Measurements from ENCODE around the gene RBBP5. TPM values are rescaled to one million over a fixed set of nuclear protein-coding genes. Genes with fewer than 3 reads are reported as not detected.
"Not testable (repeated sequence)": the region's sequence is repeated elsewhere in the genome, so short reads cannot be mapped to it uniquely, and the experiment has no call there.

RBBP5 gene
- total and polyA plus RNA-seq, 9 donors = 8.6 to 12.6 (median 10.6) TPM

GRCh38 chr1:205155665-205156377, 34.0 kb upstream of the RBBP5 start:
- not testable (repeated sequence) for H3K27ac ChIP-seq (ENCODE audit: low read length); H3K4me3 ChIP-seq (ENCODE audit: low read length); H3K4me1 ChIP-seq (ENCODE audit: control insufficient read depth, insufficient read depth, low read length); DNase-seq; H3K27me3 ChIP-seq (ENCODE audit: control insufficient read depth, insufficient read depth, low read length)
- Histone ChIP-seq H3K9me3 (replicated peaks; ENCODE audit: control insufficient read depth, low read depth, low read length) (peaks cover 12% of the 10 kb centered on the region), H3K36me3 (ENCODE audit: control insufficient read depth, insufficient read depth, low read length) (peaks cover 62% of the 10 kb centered on the region)
- WGBS (ENCODE audit: insufficient coverage) = 100% methylated on average over 2 of the region's 3 CpGs

DNA sequence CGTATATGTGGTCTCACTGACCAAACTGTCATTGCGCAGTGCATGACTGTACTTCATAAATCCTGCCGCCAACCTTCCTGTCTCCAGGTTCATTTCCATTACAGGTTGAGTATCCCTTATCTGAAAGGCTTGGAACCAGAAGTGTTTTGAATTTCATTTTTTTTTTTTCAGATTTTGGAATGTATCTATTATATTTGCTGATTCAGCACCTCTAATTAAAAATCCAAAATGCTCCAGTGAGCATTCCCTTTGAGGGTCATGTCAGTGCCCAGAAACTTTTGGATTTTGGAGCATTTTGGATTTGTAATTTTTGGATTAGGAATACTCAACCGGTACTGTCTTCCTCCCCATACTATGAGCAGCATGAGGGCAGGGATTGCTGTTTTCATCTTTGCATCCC, 30.7 kb upstream of the RBBP5 start:
- H3K27me3 ChIP-seq (ENCODE audit: control insufficient read depth, insufficient read depth, low read length) = no peaks in the 10 kb centered on the region
- no peak for DNase-seq
- no peaks in the 10 kb centered on the region for H3K4me1 ChIP-seq (ENCODE audit: control insufficient read depth, insufficient read depth, low read length)
- no peak overlapping the region for H3K4me3 ChIP-seq (ENCODE audit: low read length)
- 100% methylated on average over 1 of the region's 4 CpGs for WGBS (ENCODE audit: insufficient coverage)
- peaks cover 12% of the 10 kb centered on the region for H3K9me3 ChIP-seq (replicated peaks; ENCODE audit: control insufficient read depth, low read depth, low read length)
- peaks cover 44% of the 10 kb centered on the region for H3K36me3 ChIP-seq (ENCODE audit: control insufficient read depth, insufficient read depth, low read length)
- H3K27ac ChIP-seq (ENCODE audit: low read length) = no peak overlapping the region

DNA sequence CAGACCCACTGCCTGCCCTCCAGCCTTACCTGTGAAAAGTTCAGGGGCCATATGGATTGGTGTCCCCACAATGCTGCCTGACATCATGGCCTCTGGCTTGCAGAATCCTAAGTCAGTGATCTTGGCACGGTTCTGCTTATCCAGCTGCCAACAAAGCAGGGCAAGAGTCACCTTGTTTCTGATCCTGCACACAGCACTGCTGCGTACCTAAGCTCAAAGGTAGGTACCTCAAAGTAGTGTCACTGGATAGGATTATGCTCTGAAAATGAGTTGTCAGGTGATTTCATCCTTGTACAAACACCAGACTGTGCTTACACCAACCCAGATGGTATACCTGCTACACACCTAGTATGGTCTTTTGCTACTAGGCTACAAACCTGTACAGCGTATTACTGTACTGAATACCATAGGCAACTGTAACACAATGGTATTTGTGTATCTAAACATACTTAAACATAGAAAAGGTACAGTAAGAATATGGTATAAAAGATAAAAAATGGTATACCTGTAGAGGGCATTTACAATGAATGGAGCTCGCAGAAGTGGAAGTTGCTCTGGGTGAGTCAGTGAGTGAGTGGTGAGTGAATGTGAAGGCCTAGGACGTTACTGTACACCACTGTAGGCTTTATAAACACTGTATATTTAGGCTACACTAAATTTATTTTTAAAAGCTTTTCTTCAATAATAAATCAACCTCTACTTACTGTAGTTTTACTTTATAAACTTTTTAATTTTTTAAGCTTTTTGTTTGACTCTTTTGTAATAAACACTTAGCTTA, 29.1 kb upstream of the RBBP5 start:
- Histone ChIP-seq H3K4me1 (ENCODE audit: control insufficient read depth, insufficient read depth, low read length) (no peaks in the 10 kb centered on the region), H3K27me3 (ENCODE audit: control insufficient read depth, insufficient read depth, low read length) (no peaks in the 10 kb centered on the region)
- WGBS (ENCODE audit: insufficient coverage) = 62% methylated on average over 2 of the region's 5 CpGs

DNA sequence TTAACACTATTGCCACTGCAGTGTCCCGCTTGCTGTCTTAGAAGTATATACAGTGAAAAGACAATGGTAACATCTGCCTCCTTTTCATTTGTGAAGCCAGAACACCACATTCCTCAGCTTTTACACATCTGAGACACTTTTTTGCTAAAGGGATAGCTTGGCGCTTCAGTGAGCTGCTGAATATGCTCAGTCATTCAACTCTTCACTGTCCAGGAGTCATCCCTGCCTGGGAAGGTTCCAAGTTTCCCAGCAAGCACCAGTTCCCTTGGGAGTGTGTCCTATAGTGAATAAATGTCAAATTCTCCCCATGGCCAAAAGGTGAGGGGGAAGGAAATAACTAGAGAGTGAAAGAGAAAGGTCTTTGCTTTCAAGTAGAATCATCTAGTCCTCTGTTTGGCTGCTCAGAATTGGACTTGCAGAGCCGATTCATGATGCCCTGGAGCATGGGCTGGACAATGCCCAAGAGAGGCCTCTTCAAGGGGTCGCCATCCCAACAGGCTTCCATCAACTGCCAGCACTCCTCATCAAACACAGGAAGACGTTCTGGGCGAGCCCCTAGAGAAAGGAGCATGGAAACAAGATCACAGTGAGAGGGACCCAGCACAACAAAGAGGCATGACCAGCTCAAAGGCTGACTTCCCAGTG, 25.5 kb upstream of the RBBP5 start:
- Histone ChIP-seq H3K4me1 (ENCODE audit: control insufficient read depth, insufficient read depth, low read length) (no peaks in the 10 kb centered on the region), H3K27ac (ENCODE audit: low read length) (no peak overlapping the region), H3K27me3 (ENCODE audit: control insufficient read depth, insufficient read depth, low read length) (no peaks in the 10 kb centered on the region), H3K9me3 (replicated peaks; ENCODE audit: control insufficient read depth, low read depth, low read length) (no peaks in the 10 kb centered on the region), H3K4me3 (ENCODE audit: low read length) (no peak overlapping the region), H3K36me3 (ENCODE audit: control insufficient read depth, insufficient read depth, low read length) (peaks cover 24% of the 10 kb centered on the region)
- WGBS (ENCODE audit: insufficient coverage) = 68% methylated on average over 5 of the region's 6 CpGs
- no peak for DNase-seq

More for the DNA sequence above, 29.1 kb upstream of the RBBP5 start:
- Histone ChIP-seq H3K9me3 (replicated peaks; ENCODE audit: control insufficient read depth, low read depth, low read length) (peaks cover 3% of the 10 kb centered on the region), H3K4me3 (ENCODE audit: low read length) (no peak overlapping the region), H3K36me3 (ENCODE audit: control insufficient read depth, insufficient read depth, low read length) (peaks cover 36% of the 10 kb centered on the region), H3K27ac (ENCODE audit: low read length) (no peak overlapping the region)
- DNase-seq = no peak

- no peak overlapping the region for H3K4me3 ChIP-seq (ENCODE audit: low read length)
- WGBS (ENCODE audit: insufficient coverage) = no CpG with 5 or more reads among the region's 1 CpG
- H3K27ac ChIP-seq (ENCODE audit: low read length) = peak overlapping the region; percentile 35
- peaks cover 3% of the 10 kb centered on the region for H3K4me1 ChIP-seq (ENCODE audit: control insufficient read depth, insufficient read depth, low read length)
- H3K36me3 ChIP-seq (ENCODE audit: control insufficient read depth, insufficient read depth, low read length) = peaks cover 16% of the 10 kb centered on the region
- no peaks in the 10 kb centered on the region for H3K9me3 ChIP-seq (replicated peaks; ENCODE audit: control insufficient read depth, low read depth, low read length)
- peak; percentile 39 for DNase-seq
- no peaks in the 10 kb centered on the region for H3K27me3 ChIP-seq (ENCODE audit: control insufficient read depth, insufficient read depth, low read length)
These were observed 23.0 kb upstream of the RBBP5 start for GRCh38 chr1:205144751-205145150.

- DNase-seq = no peak
- H3K27me3 ChIP-seq (ENCODE audit: control insufficient read depth, insufficient read depth, low read length) = no peaks in the 10 kb centered on the region
- peaks cover 16% of the 10 kb centered on the region for H3K36me3 ChIP-seq (ENCODE audit: control insufficient read depth, insufficient read depth, low read length)
- H3K4me1 ChIP-seq (ENCODE audit: control insufficient read depth, insufficient read depth, low read length) = peaks cover 3% of the 10 kb centered on the region
- no peaks in the 10 kb centered on the region for H3K9me3 ChIP-seq (replicated peaks; ENCODE audit: control insufficient read depth, low read depth, low read length)
- H3K27ac ChIP-seq (ENCODE audit: low read length) = no peak overlapping the region
- H3K4me3 ChIP-seq (ENCODE audit: low read length) = no peak overlapping the region
- 50% methylated on average over 1 of the region's 1 CpG for WGBS (ENCODE audit: insufficient coverage)
These were observed 22.4 kb upstream of the RBBP5 start for GRCh38 chr1:205144046-205144720.

GRCh38 chr1:205142102-205142469, 20.3 kb upstream of the RBBP5 start:
- Histone ChIP-seq H3K36me3 (ENCODE audit: control insufficient read depth, insufficient read depth, low read length) (peaks cover 4% of the 10 kb centered on the region), H3K9me3 (replicated peaks; ENCODE audit: control insufficient read depth, low read depth, low read length) (no peaks in the 10 kb centered on the region), H3K4me1 (ENCODE audit: control insufficient read depth, insufficient read depth, low read length) (peaks cover 3% of the 10 kb centered on the region), H3K27ac (ENCODE audit: low read length) (no peak overlapping the region), H3K4me3 (ENCODE audit: low read length) (no peak overlapping the region), H3K27me3 (ENCODE audit: control insufficient read depth, insufficient read depth, low read length) (no peaks in the 10 kb centered on the region)
- no CpG with 5 or more reads among the region's 2 CpGs for WGBS (ENCODE audit: insufficient coverage)
- DNase-seq = no peak

DNA sequence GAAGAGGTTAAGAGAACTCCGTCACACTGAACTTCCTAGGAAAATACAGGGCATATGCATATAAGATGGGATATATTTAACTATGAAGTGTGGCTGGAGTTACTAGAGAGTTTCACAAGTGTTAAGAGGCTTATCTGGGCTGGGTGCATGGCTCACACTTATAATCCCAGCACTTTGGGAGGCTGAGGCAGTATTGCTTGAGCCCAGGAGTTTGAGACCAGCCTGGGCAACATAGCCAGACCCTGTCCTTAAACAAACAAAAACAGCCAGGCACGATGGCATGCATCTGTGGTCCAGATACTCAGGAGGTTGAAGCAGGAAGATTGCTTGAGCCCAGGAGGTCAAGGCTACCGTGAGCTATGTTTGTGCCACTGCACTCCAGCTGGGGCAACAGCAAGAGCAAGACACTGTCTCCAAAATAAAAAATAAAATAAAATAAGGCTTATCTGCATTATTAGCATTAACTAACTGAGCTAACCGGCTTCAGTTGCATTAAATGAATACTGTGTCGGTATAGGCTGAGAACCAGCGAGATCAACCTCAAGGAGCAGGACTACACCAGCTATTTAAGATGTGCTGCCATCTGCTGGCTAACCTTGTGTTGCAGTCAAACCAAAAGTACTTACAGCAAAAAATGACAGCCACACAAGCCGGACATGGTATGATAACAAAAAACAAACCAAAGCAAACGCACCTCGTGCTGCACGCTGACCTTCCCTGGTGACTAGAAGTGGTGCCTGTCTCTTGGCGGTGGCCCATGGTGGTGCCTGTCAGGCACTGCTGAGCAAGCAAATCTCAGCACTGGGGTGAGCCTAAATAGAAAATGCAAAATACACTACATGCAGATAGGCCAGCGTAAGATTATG, 19.7 kb upstream of the RBBP5 start:
- H3K4me1 ChIP-seq (ENCODE audit: control insufficient read depth, insufficient read depth, low read length) = peaks cover 3% of the 10 kb centered on the region
- peak; percentile 84 for DNase-seq
- no peak overlapping the region for H3K4me3 ChIP-seq (ENCODE audit: low read length)
- no peaks in the 10 kb centered on the region for H3K27me3 ChIP-seq (ENCODE audit: control insufficient read depth, insufficient read depth, low read length)
- no peaks in the 10 kb centered on the region for H3K36me3 ChIP-seq (ENCODE audit: control insufficient read depth, insufficient read depth, low read length)
- no peaks in the 10 kb centered on the region for H3K9me3 ChIP-seq (replicated peaks; ENCODE audit: control insufficient read depth, low read depth, low read length)
- H3K27ac ChIP-seq (ENCODE audit: low read length) = no peak overlapping the region
- 7% methylated on average over 4 of the region's 12 CpGs for WGBS (ENCODE audit: insufficient coverage)

DNA sequence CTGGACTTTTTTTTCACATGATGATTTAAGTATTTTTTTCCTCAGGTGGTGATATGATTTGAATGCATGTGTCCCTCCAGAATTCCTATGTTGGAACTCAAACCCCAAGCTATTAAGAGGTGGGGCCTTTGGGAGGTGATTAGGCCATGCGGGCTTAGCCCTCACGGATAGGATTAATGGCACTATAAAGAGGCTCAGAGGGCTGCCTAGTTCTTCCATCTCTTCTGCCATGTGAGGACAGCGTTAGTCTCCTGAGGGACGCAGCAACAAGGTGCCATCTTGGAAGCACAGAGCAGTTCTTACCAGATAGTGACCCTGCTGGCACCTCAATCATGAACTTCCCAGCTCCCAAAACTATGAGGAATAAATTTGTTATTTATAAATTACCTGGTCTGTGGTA, 18.3 kb upstream of the RBBP5 start:
- Histone ChIP-seq H3K36me3 (ENCODE audit: control insufficient read depth, insufficient read depth, low read length) (no peaks in the 10 kb centered on the region), H3K9me3 (replicated peaks; ENCODE audit: control insufficient read depth, low read depth, low read length) (no peaks in the 10 kb centered on the region), H3K4me3 (ENCODE audit: low read length) (no peak overlapping the region), H3K27me3 (ENCODE audit: control insufficient read depth, insufficient read depth, low read length) (no peaks in the 10 kb centered on the region), H3K27ac (ENCODE audit: low read length) (no peak overlapping the region), H3K4me1 (ENCODE audit: control insufficient read depth, insufficient read depth, low read length) (peaks cover 3% of the 10 kb centered on the region)
- DNase-seq = no peak
- WGBS (ENCODE audit: insufficient coverage) = 80% methylated on average over 2 of the region's 4 CpGs

All from muscle of leg (tissue), 11 donors.